SH-SY5Y (cell line): Measurements from ENCODE around the gene IZUMO1.

Source experiments
- GATA2 ChIP-seq: IDR thresholded peaks from 2 replicates; pipeline ENCODE4 v1.6.1; 2011; ENCODE audit warnings: mild to moderate bottlenecking, low read depth, low read length
- GATA3 ChIP-seq: IDR thresholded peaks from 2 replicates; pipeline ENCODE4 v1.6.1; 2011; ENCODE audit warnings: low read depth, mild to moderate bottlenecking, low read length, moderate library complexity

DNA sequence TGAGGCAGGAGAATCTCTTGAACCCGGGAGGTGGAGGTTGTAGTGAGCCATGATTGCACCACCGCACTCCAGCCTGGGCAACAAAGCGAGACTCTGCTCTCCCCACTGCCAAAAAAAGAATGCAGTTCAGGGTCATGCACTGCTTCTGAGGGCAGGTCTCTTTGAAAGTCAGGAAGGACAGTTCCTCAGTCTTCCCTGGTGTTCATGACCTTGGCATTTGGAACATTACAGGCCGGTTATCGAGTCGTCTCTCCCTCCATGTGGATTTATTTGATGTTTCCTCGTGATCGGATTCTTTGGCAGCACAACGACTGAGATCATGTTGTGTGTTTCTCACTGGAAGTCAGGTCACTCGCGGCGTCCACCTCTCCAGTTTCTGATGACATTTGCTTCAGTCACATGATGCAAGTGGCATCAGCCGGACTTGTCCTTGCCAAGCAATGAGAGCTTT, 25.8 kb upstream of the IZUMO1 start:
- no peak for TF ChIP-seq GATA3
- TF ChIP-seq GATA2 = no peak
